Fibroblast of lung (primary cell): ENCODE measurements around the gene CPN1. TPM values are rescaled to one million over a fixed set of nuclear protein-coding genes. Genes with fewer than 3 reads are reported as not detected.

Experiments
- DNase-seq, 2 donors: peaks; one replicate each; pipeline versions ENCODE4 v3.0.0 to v3.0.0-alpha.2; 2010; ENCODE audit warnings: low read depth in 2 of 2
- H2AFZ ChIP-seq: 2 replicates; pipeline ENCODE4 v1.5.1; 2012; ENCODE audit warnings: low read length, control low read depth, inconsistent platforms
- H3K27ac ChIP-seq: 2 replicates; pipeline ENCODE4 v1.5.1; 2011; ENCODE audit warnings: low read length, control low read depth; ENCODE audit not compliant: insufficient read depth
- H3K27me3 ChIP-seq: 2 replicates; pipeline ENCODE4 v1.5.1; 2011; ENCODE audit warnings: mild to moderate bottlenecking, low read length; ENCODE audit not compliant: control insufficient read depth, insufficient read depth
- H3K36me3 ChIP-seq: 2 replicates; pipeline ENCODE4 v1.5.1; 2011; ENCODE audit warnings: low read length; ENCODE audit not compliant: control insufficient read depth, insufficient read depth
- H3K4me1 ChIP-seq: 2 replicates; pipeline ENCODE4 v1.5.1; 2011; ENCODE audit warnings: low read length; ENCODE audit not compliant: control insufficient read depth, insufficient read depth; ENCODE audit errors: extremely low read depth
- H3K4me2 ChIP-seq: 2 replicates; pipeline ENCODE4 v1.5.1; 2011; ENCODE audit warnings: low read length, control low read depth; ENCODE audit not compliant: insufficient read depth; ENCODE audit errors: extremely low read depth
- H3K4me3 ChIP-seq, 4 experiments: fragments of 200-600 bp in 1 of 4; sonication (generic) in 1 of 4; replicated peaks in 1 of 4; 2 replicates each; pipeline ENCODE4 v1.5.1; 2011 to 2016; ENCODE audit warnings: low read length in 4 of 4, low read depth in 3 of 4, mild to moderate bottlenecking in 3 of 4, control low read depth in 2 of 4, inconsistent platforms in 1 of 4, mixed read lengths in 1 of 4; ENCODE audit not compliant: insufficient read depth in 1 of 4; ENCODE audit errors: control extremely low read depth in 1 of 4
- H3K79me2 ChIP-seq: 2 replicates; pipeline ENCODE4 v1.5.1; 2012; ENCODE audit warnings: mild to moderate bottlenecking, low read length, inconsistent platforms; ENCODE audit not compliant: control insufficient read depth, insufficient read depth
- H3K9ac ChIP-seq: 2 replicates; pipeline ENCODE4 v1.5.1; 2011; ENCODE audit warnings: mild to moderate bottlenecking, low read length, control low read depth; ENCODE audit not compliant: insufficient read depth
- H3K9me3 ChIP-seq: 2 replicates; pipeline ENCODE4 v1.5.1; 2012; ENCODE audit warnings: low read depth, low read length; ENCODE audit not compliant: control insufficient read depth, insufficient read depth
- H4K20me1 ChIP-seq: 2 replicates; pipeline ENCODE4 v1.5.1; 2011; ENCODE audit warnings: low read length; ENCODE audit not compliant: control insufficient read depth, insufficient read depth; ENCODE audit errors: extremely low read depth
- CTCF ChIP-seq, 2 donors: IDR thresholded peaks in 1 of 2; conservative IDR thresholded peaks in 1 of 2; 1 replicate in 1 of 2; 2 replicates in 1 of 2; pipeline ENCODE4 v1.5.1; 2011 to 2012; ENCODE audit warnings: low read length in 2 of 2, control low read depth in 1 of 2, inconsistent platforms in 1 of 2, low read depth in 1 of 2, mild to moderate bottlenecking in 1 of 2
- EZH2 ChIP-seq: IDR thresholded peaks from 2 replicates; pipeline ENCODE4 v1.5.1; 2012; ENCODE audit warnings: low read length, control low read depth, mild to moderate bottlenecking; ENCODE audit errors: missing control alignments
- polyA plus RNA-seq, 2 donors: library from polyadenylated mRNA; depleted of rRNA in 1 of 2; stranded (reverse) in 1 of 2; unstranded in 1 of 2; fragments of >200 nt; gene quantifications; 2 replicates each; pipeline ENCODE4 v1.2.1, GENCODE V29; 2011 to 2012; ENCODE audit warnings: missing spikeins in 1 of 2
- total RNA-seq: library from RNA; depleted of rRNA; stranded (reverse); fragments of >200 nt; gene quantifications from 2 replicates; pipeline ENCODE4 v1.2.1, GENCODE V29; 2014

Gene CPN1
- total and polyA plus RNA-seq, 2 donors (not counting 1 experiment from before 2014, with no cell fraction given): not detected

- Histone ChIP-seq H4K20me1 (no peaks in the 10 kb centered on the region), H3K9ac (no peak overlapping the region), H3K79me2 (no peaks in the 10 kb centered on the region), H3K4me1 (no peaks in the 10 kb centered on the region), H3K36me3 (no peaks in the 10 kb centered on the region), H3K4me3 (no peak overlapping the region), H3K27me3 (peaks cover 6% of the 10 kb centered on the region), H3K9me3 (no peaks in the 10 kb centered on the region), H3K4me2 (no peak overlapping the region), H2AFZ (no peak overlapping the region), H3K27ac (no peak overlapping the region)
- DNase-seq: no peak
- TF ChIP-seq EZH2 (no peak), CTCF (conservative IDR thresholded peaks at IDR 0.05 in 1 of 2, IDR thresholded peaks at IDR 0.05 in 1 of 2; ENCODE audit: low read depth in 1 of 2, low read length in 2 of 2) (no peak)
Observed at GRCh38 chr10:100057948-100058347, 23.7 kb downstream of the CPN1 start.

- Histone ChIP-seq H3K4me3 (no peak overlapping the region), H2AFZ (no peak overlapping the region), H4K20me1 (no peaks in the 10 kb centered on the region), H3K27me3 (peaks cover 9% of the 10 kb centered on the region), H3K9me3 (no peaks in the 10 kb centered on the region), H3K36me3 (no peaks in the 10 kb centered on the region), H3K4me2 (no peak overlapping the region), H3K4me1 (no peaks in the 10 kb centered on the region), H3K27ac (no peak overlapping the region), H3K79me2 (no peaks in the 10 kb centered on the region), H3K9ac (no peak overlapping the region)
- DNase-seq: no peak
- TF ChIP-seq EZH2 (no peak), CTCF (conservative IDR thresholded peaks at IDR 0.05 in 1 of 2, IDR thresholded peaks at IDR 0.05 in 1 of 2; ENCODE audit: low read depth in 1 of 2, low read length in 2 of 2) (no peak)
Observed at GRCh38 chr10:100053686-100054460, 27.8 kb downstream of the CPN1 start.

GRCh38 chr10:100046021-100046486 lies 35.6 kb downstream of the CPN1 start:
- no peaks in the 10 kb centered on the region for H3K27me3 ChIP-seq
- no peaks in the 10 kb centered on the region for H3K79me2 ChIP-seq
- H3K9ac ChIP-seq: no peak overlapping the region
- peak; percentile 94 to 99 for TF ChIP-seq CTCF (conservative IDR thresholded peaks at IDR 0.05 in 1 of 2, IDR thresholded peaks at IDR 0.05 in 1 of 2; ENCODE audit: low read depth in 1 of 2, low read length in 2 of 2)
- no peak for TF ChIP-seq EZH2
- no peaks in the 10 kb centered on the region for H4K20me1 ChIP-seq
- H3K4me1 ChIP-seq: peaks cover 10% of the 10 kb centered on the region
- peak overlapping the region; percentile 86 for H2AFZ ChIP-seq
- H3K27ac ChIP-seq: no peak overlapping the region
- no peak overlapping the region for H3K4me2 ChIP-seq
- H3K9me3 ChIP-seq: no peaks in the 10 kb centered on the region
- no peaks in the 10 kb centered on the region for H3K36me3 ChIP-seq
- peak; percentile 72 to 88 for DNase-seq
- no peak overlapping the region for H3K4me3 ChIP-seq
